Ramos (cell line): ENCODE measurements around the gene KAT7.
"Not testable (repeated sequence)": the region's sequence is repeated elsewhere in the genome, so short reads cannot be mapped to it uniquely, and the experiment has no call there.

ENCODE experiments used
- in situ Hi-C: fragments of 300-500 bp; cut with MboI; formaldehyde crosslinking; loops from one replicate; pipeline ENCODE4 v1.14.3; 2022; ENCODE audit warnings: low sequenced_read_pairs; ENCODE audit not compliant: unreplicated experiment

The KAT7 gene

DNA sequence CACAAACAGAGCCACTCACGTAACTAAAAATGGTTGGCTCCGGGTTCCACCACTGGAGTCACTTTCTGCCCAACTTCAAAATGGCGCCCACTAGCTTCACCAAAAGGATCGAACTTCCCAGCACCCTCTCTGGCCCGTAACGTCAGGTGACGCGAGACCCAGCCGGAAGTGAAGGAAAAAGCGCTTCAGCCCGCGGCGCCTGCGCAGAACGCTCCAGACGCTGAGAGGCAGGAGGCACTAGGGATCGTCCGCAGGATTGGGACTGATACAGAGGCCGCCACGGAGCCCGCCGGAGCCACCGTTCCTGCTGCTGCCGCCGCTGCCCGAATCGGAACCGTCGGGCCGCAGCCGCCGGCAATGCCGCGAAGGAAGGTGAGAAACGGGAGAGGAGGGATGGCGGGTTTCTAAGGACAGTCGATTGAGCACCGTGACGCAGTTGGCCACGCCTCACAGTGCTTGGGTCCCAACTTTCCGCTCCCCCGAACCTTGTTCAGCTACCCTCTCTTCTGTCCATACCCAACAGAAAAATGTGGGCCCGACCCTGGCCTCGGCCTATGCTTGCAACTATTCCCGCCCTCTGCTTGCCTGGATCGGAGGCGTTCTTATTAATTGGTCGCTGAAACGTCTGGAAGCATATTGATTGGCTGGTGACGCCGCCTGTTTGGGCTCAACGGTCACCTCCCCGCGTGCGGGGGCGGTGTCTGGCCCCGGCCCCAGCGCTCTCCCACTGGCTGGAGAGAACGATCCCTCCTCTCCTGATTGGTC is at the start of gene KAT7:
TSS of gene KAT7 (plus strand) at position 204 of the 765 bp plus-strand sequence. CDS start at position 358, 154 bp downstream.
- in situ Hi-C loops = loop anchor here (5.0 to 10.0 kb wide), 2 partner anchors 81 to 224 kb away; partner anchors contain the start of gene SLC35B1

DNA sequence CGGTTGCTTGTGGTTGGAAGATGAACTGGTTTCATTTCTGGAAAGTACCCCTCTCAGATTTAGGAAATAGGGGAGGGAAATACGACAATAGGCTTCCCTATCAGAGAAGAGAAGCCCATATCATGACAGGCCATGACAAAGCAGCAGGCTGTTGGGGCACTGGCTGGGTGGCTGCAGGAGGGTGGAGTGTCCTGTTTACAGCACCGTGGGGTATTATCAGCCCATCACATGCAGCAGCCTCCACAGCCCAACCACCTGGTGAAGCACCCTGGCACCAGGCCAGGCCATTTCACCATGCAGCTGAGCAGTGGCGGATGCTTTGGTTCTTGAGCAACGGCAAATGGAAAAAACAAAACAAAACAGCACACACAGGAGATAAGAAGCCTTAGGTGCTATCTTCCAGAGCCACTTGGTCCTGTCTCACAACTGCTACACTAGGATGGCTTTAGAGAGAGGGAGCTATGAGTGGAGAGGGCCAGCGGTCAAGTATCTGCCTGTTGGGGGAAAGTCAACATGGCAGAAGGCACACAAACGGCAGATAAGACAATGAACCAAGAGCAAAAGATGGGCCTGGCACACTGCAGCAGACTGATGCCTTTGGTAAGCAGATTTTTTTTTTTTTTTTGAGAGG is 48.7 kb upstream of the KAT7 start:
- in situ Hi-C loops = no loop called here

DNA sequence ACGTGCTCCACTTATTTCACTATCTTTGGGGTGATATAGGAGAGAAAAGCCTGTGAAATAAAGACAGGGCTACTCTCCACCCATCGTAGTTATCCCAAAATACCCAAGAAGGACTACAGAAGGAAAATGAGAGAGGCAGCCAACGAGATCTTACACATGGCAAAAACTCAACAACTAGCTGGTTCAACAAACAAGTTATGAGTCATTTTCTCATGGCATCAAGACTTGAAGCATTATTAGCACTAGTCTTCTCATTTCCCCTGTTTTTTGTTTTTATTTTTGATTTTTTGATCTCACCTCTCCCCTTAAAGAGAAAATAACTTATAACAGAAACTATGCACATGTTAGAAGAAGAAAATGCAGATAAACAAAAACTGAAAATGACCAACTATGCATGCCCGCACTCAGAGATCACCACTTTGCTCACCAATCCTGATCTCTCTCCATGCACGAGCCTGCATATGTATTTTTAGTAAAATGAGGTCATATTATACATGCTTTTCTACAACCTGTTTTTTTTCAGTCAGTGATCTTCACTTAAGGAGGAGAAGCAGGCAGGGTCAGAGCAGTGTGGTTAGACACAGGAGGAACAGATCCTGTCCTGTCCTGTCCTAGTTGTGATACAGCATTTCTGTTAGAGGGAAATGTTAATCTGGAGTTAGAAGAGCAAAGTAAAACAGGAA is 47.3 kb upstream of the KAT7 start:
- in situ Hi-C loops = no loop called here

DNA sequence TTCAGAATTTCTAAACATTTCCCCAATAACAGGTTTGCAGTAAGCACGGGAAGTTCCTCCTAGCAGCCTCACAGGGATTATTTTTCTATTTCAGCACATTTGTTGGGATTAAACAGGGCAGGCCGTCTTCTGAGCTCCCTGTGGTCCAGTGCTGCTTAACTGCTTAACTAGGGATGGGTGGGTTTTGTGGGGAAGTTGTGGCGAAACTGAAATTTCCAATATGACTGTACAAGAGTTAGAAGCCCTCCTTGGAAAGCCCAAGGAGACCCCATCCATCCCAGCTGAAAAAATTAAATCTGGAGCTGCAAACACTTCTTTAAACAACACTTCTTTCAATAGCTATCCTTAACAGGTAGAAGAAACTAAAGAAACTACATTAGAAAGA is 46.8 kb upstream of the KAT7 start:
- in situ Hi-C loops = no loop called here

DNA sequence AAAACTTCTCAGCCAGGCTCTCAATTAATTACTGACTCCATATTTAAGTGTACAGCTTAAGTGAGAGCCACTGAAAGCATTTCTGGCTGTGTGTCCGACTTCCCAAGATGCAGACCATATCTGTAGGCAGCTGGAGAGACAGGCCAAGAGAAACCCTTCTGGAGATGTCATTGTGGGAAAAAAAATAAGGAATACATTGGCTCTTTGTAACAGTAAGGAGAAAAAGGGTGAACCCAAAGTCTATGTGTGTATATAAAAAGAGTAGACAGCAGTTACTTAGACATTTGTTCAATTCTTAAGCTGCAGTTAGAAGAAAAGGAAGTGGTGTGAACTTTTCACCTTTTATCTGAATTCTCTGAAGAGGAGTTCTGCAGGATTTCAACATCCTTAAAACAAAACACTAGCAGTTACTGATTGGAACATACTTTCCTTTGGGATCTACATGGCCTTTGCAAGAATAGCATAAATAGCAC is 46.3 kb upstream of the KAT7 start:
- in situ Hi-C loops = no loop called here

DNA sequence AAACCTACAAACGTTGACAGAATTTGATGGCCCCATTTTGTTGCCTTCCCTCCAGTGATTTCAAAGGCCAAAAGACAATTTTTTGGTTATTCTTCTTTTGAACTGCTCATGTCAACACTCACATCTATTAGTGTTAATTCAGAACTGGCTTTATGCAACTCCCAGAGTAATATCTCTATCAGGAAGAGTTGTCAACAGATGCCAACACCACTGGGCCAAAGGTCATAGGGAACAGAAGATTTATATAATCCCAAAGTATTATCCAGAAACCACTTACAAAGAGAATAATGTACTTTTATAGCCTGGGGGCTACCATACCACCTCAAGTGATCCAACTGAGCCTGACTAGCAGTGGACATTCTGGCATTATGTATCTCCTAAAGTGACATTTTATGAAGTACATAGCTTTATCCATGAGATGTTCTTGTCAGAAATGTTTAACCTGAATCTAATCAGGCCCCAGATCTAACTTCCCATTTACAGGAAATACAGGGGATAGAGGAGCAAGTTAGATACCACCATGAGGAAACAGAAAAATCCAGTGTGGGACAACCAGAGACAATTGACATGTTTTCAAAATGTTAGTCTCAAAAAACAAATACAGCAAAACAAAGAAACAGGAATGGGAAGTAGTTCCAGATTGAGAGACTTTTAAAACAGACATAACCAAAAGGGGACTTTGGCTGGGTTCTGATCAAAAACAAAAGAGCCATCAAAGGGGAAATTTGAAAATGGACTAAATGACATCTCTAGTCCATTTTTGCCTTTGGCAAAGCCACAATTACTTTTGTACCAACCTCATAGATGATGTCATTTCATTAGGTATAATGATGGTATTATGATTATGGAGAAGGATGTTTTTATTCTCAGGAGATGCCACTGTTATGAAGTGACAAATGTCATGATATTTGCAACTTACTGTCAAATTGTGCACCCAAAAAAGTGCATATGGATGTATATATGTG is 43.0 kb upstream of the KAT7 start:
- in situ Hi-C loops = no loop called here

DNA sequence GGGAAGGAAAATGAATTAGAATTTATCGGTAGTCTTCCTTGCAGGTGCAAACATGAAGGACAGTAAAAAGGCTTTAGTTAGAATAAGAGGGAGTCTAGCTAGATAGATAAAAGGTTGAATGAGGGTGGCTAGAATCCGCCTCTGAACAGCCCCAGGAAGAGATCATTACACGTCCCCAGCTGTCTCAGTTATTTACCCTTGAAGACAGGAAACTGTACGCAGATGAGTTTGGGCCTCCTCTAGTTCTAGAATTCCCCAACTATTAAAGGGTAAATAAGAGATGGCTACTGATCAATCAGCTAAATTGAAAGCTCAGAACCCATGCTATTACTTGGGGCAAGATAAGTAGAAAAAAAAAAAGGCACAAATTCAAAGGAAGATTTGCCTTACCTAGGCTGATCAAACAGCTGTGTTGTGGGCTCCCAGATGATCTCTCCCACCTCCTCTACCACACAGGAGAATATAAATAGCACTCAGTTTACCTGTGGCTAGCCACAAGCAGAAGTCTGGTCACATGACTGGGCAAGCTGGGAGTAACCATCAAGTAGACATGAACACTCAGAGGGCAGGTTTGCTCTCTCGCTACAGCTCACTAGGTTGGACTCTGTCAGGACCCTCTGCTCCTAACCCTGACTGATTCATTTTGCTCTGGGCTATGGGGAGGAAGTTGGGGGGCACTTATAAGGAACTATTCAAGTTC is 41.5 kb upstream of the KAT7 start:
- in situ Hi-C loops = no loop called here

DNA sequence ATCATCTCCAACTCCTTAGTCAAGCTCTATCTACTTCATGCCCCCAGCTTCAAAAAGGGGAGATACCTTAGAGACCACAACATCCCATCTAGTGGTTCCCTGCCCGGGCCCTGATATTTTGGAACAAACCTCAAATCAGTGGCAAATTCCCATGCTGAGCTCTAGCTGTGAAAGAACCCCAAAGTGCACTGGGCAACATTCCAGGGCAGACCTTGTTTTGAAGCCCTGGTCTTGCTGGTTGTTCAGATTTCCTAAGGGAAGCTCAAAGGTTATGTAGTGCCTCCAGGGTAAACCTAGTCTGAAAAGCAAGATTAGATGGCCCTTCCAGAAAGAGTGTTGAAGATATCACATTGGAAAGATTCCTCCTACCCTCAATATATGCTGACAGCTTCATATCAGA is 40.8 kb upstream of the KAT7 start:
- in situ Hi-C loops = no loop called here

DNA sequence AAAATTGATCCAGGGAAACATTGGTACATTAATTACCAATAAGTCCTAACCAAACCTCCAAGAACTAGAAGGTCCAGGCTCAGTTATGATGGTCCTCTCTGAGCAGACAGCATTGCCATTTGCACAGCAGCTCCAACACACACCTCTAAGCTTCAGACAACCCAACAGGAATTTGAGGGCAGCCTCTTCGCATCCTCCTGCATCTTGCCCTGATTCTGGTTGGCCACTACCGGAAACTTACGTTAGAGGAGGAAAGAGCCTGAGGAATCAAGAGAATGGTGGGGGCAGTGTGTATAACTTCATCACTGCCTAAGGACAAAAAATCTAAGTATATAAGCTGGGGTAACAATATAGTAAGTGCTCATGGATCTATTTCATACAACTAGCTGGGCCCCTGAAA is 40.3 kb upstream of the KAT7 start:
- in situ Hi-C loops = no loop called here

DNA sequence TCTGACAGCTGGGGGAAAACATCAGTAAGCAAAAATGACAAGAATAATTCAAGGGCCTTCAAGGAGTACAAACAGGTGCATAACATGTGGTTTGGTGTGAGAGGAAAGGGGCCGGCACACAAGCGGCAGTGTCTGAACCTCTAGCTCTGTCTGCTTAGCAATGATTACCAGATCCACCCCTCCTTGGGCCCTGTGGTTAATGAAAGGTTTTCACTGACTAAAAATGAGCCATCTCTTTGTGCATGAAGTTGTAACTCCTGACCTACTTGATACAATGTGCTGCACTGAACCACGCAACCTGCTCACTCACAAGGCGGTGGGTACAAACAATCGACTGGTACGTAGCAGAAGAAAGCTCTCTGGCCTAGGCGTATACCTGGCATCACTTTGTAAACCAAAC is 39.7 kb upstream of the KAT7 start:
- in situ Hi-C loops = no loop called here

DNA sequence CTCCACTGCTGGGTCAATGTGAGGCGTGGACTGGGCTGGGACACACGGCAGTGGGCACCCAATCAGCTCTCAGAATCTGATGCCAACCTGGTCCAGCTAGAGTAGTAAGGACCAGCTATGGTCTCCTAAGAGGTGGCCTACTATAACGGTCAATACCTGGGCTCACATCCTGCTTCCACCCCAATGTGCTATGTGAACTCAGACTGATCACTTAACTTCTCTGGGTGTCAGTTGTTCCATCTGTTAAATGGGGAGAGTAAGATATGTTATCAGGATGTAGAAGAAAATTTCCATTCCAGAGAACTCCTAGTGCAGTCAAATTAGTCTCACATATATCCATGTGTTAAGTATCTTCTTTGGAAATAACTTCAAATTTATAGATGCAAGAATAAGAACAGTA is 38.8 kb upstream of the KAT7 start:
- in situ Hi-C loops = no loop called here

DNA sequence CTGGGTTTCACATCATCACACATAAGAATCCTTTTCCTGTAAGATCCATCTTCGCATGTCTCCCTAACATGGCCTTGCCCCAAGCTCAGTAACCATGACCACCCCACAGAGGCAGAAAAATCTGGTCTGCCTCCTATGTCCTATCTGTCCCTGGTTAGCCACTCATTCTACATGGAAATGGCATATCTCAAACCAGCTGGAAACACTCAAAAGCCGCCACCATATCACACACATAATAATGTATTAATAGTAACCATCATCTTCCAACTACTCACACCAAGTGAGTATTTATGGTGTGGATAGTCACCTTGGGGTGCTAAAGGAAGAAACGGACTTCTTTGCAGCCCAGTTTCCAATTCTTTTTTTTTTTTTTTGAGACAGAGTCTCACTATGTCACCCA is 36.0 kb upstream of the KAT7 start:
- in situ Hi-C loops = no loop called here

DNA sequence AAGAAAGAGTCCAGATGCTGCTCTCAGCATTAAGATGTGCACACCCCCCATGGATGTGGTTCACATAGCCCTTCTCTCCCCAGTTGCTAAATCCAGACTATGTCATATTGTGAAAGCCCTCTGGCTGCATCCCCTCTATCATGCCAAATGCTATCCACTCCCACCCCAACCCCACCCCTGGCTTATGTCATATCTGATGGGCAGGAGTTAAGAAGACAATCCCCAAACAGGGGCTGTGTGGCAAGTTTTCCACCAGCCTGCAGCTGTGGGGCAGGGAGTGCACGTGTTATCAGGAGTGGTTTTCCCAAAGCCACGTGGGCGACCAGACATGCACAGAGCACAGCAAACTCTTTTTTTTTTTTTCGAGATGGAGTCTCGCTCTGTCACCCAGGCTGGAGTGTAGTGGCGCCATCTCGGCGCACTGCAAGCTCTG is 34.5 kb upstream of the KAT7 start:
- in situ Hi-C loops = no loop called here

DNA sequence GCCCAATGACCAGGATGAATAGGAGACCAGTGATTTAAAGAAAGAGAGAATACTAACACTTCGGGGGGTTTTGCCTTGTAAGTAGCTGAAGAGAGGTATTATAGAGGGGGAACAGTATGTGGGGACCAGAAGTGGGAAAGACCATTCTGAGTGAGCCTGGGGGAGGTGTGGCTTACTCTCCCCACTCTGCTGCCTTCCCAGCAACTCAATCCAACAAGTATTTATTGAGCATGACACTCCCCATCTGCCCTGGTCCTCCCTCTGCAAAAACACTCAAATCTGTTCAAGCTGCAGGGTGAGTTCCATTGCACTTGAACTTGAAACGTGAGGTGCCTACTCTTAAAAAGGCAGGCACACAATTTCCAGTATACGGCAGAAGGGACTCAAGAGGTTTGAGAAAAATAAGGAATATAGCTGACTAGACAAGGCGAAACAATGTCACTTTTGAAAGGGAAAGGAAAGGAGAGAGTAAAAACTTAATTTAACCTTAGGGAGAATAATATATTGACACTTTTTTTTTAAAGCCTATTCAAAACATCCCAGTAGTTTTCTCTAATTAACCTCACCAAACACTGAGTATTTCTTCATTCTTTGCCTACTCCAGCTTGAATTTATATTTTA is 32.7 kb upstream of the KAT7 start:
- in situ Hi-C loops = no loop called here

DNA sequence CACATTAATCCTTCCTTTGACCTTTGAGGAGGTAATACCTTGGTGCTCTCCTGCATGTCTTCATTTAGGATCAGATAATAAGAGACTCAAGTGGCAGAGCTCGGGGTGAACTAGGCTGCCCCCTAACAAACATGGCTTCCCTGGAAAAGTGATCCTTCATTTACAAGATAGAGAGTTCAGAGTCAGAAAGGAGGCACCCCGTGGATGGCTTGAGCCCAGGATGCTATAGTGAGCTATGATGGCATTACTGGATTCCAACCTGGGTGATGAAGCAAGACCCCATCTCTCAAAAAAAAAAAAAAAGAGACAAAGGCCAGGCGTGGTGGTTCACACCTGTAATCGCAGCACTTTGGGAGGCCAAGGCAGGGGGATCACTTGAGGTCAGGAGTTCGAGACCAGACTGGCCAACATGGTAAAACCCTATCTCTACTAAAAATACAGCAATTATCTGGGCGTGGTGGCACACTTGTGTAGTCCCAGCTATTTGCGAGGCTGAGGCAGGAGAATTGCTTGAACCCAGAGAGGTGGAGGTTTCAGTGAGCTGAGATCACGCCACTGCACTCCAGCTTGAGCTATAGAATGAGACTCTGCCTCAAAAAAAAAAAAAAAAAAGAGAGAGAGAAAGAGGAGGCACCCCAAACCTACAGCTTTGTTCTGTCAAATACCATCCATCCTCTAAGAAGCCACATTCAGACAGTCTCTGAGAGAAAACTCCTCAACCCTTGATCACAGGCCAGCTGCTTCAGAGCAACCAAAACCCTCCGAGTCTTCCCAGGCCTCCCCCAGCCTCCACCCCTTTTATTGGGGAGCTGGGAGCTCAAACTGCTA is 31.9 kb upstream of the KAT7 start:
- in situ Hi-C loops = no loop called here

DNA sequence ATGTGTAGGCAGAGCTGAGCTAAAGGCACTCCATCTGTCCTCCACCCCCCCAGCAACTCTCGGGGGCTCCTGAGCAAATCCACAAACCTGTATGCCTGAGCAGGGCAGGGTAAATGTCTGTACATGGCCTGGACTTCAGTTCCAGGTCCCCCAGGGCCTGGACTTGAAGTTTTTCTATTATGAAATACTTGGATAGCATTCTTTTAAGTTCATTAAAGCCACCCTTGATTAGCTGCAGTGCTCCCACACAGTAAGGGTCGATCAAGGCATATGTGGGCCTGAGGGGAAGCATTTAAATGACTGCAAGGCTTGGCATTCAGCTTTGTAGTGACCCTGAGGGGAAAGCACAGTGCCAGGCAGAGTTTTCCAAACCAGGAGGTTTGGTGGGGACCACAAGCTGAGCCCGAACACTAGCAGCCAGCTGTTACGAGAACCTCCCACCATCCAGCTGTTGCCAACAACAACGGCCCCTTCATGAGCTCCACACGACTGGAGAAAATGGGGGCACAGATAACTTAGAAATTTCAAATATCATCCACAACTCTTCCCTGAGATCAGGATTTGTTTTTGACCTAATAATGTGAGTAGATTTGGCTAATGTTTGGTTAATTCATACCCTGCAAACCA is 31.2 kb upstream of the KAT7 start:
- in situ Hi-C loops = no loop called here

DNA sequence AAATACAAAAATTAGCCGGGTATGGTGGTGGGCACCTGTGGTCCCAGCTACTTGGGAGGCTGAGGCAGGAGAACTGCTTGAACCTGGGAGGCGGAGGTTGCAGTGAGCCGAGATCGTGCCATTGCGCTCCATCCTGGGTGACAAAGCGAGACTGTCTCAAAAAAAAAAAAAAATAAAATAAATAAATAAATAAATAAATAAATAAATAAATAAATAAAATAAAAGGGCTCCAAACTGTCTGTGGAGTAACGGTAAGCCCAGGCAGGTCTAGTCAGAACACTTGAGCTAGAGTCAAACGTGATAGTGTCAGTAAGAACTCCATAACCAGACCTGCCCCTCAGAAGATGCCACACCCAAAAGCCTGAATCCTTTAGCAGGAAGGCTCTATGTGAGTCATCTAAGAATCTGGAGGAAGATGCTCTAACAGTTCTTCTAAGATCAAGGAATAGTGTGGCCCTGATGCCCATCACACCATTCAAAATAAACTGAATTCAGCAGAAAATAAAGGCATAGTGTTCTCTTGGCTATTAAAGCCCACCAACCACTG is 29.9 kb upstream of the KAT7 start:
- in situ Hi-C loops = not testable (repeated sequence)

DNA sequence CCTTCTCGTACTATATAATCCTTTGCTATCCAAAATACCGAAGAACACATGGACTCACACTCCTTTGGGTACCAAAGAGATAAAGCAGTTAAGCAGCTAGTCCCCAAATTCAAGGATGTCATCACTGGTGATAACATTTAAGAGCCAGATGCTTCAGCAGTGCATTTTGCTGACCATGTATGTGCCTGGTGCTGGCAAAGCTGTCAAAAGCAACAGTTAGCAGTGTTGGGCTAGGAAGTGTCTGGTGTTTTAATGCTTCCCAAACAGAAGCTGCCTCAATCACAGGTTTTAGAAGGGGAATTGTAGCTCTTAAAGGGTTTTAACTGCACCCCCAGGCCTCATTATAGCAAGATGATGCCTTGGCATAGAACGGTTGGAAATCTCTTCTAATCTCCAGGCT is 29.3 kb upstream of the KAT7 start:
- in situ Hi-C loops = no loop called here
